Stimulated activated CD8-positive, alpha-beta memory T cell treated with anti-CD3 and anti-CD28 coated beads, Interleukin-12 subunit alpha, Interleukin-12 subunit beta, amount 100 ng/mL, for 24 hours (primary cell): ENCODE data around the gene CLASP2.
"Not testable (repeated sequence)": the region's sequence is repeated elsewhere in the genome, so short reads cannot be mapped to it uniquely, and the experiment has no call there.

Source experiments
- DNase-seq: peaks from one replicate; pipeline ENCODE4 v3.0.0-alpha.2; 2020; ENCODE audit errors: extremely low read depth

The CLASP2 gene

GRCh38 chr3:33453331-33453761 lies 264.7 kb downstream of the CLASP2 start:
- DNase-seq = no peak

GRCh38 chr3:33451994-33452393 lies 266.1 kb downstream of the CLASP2 start:
- not testable (repeated sequence) for DNase-seq

GRCh38 chr3:33447958-33448357 lies 270.1 kb downstream of the CLASP2 start:
- DNase-seq = no peak

GRCh38 chr3:33447256-33447625 lies 270.8 kb downstream of the CLASP2 start:
- not testable (repeated sequence) for DNase-seq
